Testis (tissue), 2 donors: ENCODE measurements around the gene ISLR.

Source experiments
- CTCF ChIP-seq, 3 experiments: fragments of 450-650 bp in 2 of 3; fragments of 200-600 bp in 1 of 3; sonication (generic) in 1 of 3; IDR thresholded peaks; one replicate each; pipeline ENCODE4 v1.5.1; 2016 to 2019; ENCODE audit warnings: antibody characterized with exemption in 3 of 3, mild to moderate bottlenecking in 2 of 3, moderate library complexity in 1 of 3
- POLR2A ChIP-seq: fragments of 450-650 bp; IDR thresholded peaks from one replicate; pipeline ENCODE4 v1.6.1; 2017; ENCODE audit warnings: antibody characterized with exemption, mild to moderate bottlenecking, moderate library complexity

- TF ChIP-seq CTCF (IDR thresholded peaks at IDR 0.05) (no peak), POLR2A (no peak)
Observed at GRCh38 chr15:74194572-74195559, 21.4 kb downstream of the ISLR start.
